IPS-20b (cell line): ENCODE results near the gene ARHGAP26.

Experiments used
- H3K27ac ChIP-seq: one replicate; pipeline ENCODE4 v1.5.1; 2013; ENCODE audit warnings: low read length
- H3K27me3 ChIP-seq: 2 replicates; pipeline ENCODE4 v1.6.1; 2013; ENCODE audit warnings: mild to moderate bottlenecking, low read length, inconsistent platforms; ENCODE audit not compliant: insufficient read depth
- H3K36me3 ChIP-seq: 2 replicates; pipeline ENCODE4 v1.6.1; 2013; ENCODE audit warnings: low read depth, mild to moderate bottlenecking, inconsistent platforms, low read length, moderate library complexity; ENCODE audit not compliant: insufficient read depth
- H3K4me1 ChIP-seq: 2 replicates; pipeline ENCODE4 v1.6.1; 2013; ENCODE audit warnings: mild to moderate bottlenecking, control low read depth, inconsistent platforms, low read length, moderate library complexity; ENCODE audit not compliant: insufficient read depth
- H3K4me3 ChIP-seq: 2 replicates; pipeline ENCODE4 v1.5.1; 2013; ENCODE audit warnings: mild to moderate bottlenecking, low read length, inconsistent platforms
- H3K9ac ChIP-seq: 2 replicates; pipeline ENCODE4 v1.6.1; 2013; ENCODE audit warnings: low read depth, mild to moderate bottlenecking, inconsistent platforms, low read length, moderate library complexity
- H3K9me3 ChIP-seq: 2 replicates; pipeline ENCODE4 v1.6.1; 2013; ENCODE audit warnings: mild to moderate bottlenecking, low read depth, low read length, inconsistent platforms; ENCODE audit not compliant: insufficient read depth

The ARHGAP26 gene

GRCh38 chr5:142896325-142897007 is 126.3 kb downstream of the ARHGAP26 start:
- Histone ChIP-seq H3K27me3 (no peaks in the 10 kb centered on the region), H3K36me3 (peaks cover 10% of the 10 kb centered on the region; the same call in 1 of the 2 replicates), H3K4me1 (peaks cover 38% of the 10 kb centered on the region; the same call in 1 of the 2 replicates), H3K27ac (peak overlapping the region; percentile 54), H3K9me3 (no peaks in the 10 kb centered on the region), H3K4me3 (peak overlapping the region; percentile 1; the same call in 1 of the 2 replicates), H3K9ac (peak overlapping the region; percentile 66; the same call in 1 of the 2 replicates)

DNA sequence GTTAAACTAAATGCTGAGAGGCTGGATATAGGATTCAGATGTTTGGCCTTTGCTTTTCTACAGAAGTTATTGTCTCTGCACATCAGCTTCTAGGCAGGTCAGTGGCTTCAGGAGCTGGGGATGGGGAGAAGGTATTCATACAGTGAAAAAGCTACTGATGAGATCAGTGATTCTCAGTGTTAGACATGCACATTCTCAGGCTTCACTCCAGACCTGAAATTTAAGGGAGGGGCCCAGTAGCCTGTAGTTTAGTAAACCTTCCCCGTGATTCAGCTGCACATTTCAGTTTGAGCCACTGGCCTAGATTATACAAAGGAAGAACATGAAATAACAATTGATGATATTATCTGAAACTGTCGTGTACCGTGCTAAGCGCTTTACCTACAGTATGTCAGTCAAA is 127.2 kb downstream of the ARHGAP26 start:
- H3K27ac ChIP-seq: peak overlapping the region; percentile 54
- H3K9ac ChIP-seq: peak overlapping the region; percentile 66; the same call in 1 of the 2 replicates

DNA sequence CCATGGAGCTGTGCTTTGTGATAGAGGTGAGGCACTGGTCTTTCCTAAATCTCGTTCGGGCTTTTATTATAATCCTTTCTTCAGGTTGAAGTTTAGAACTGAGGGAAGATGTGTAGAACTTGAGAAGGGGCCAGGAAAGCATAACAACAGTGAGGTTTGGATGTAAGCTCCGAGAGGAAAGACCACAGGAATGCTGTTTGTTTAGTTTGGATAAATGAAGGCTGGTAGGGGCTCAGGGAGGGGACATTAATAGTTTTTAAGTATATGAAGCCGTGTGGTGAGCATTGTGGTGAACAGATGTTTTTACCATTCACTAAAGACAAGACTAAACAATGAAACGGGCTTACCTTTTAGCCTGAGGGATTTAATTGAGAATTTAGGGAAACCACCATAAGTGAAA is 130.8 kb downstream of the ARHGAP26 start:
- Histone ChIP-seq H3K27me3 (no peaks in the 10 kb centered on the region), H3K9ac (no peak overlapping the region), H3K4me3 (no peak overlapping the region), H3K36me3 (peaks cover 17% of the 10 kb centered on the region; the same call in 1 of the 2 replicates), H3K27ac (peak overlapping the region; percentile 20), H3K9me3 (no peaks in the 10 kb centered on the region), H3K4me1 (peaks cover 34% of the 10 kb centered on the region; the same call in 1 of the 2 replicates)

More for the DNA sequence above, 127.2 kb downstream of the ARHGAP26 start:
- H3K27me3 ChIP-seq: no peaks in the 10 kb centered on the region
- peaks cover 12% of the 10 kb centered on the region; the same call in 1 of the 2 replicates for H3K36me3 ChIP-seq
- H3K4me1 ChIP-seq: peaks cover 38% of the 10 kb centered on the region; the same call in 1 of the 2 replicates
- no peaks in the 10 kb centered on the region for H3K9me3 ChIP-seq
- H3K4me3 ChIP-seq: no peak overlapping the region

GRCh38 chr5:142901476-142902185 is 131.5 kb downstream of the ARHGAP26 start:
- no peaks in the 10 kb centered on the region for H3K9me3 ChIP-seq
- no peak overlapping the region for H3K9ac ChIP-seq
- H3K4me1 ChIP-seq: peaks cover 30% of the 10 kb centered on the region; the same call in 1 of the 2 replicates
- H3K36me3 ChIP-seq: peaks cover 22% of the 10 kb centered on the region; the same call in 1 of the 2 replicates
- no peak overlapping the region for H3K4me3 ChIP-seq
- H3K27me3 ChIP-seq: no peaks in the 10 kb centered on the region
- no peak overlapping the region for H3K27ac ChIP-seq

DNA sequence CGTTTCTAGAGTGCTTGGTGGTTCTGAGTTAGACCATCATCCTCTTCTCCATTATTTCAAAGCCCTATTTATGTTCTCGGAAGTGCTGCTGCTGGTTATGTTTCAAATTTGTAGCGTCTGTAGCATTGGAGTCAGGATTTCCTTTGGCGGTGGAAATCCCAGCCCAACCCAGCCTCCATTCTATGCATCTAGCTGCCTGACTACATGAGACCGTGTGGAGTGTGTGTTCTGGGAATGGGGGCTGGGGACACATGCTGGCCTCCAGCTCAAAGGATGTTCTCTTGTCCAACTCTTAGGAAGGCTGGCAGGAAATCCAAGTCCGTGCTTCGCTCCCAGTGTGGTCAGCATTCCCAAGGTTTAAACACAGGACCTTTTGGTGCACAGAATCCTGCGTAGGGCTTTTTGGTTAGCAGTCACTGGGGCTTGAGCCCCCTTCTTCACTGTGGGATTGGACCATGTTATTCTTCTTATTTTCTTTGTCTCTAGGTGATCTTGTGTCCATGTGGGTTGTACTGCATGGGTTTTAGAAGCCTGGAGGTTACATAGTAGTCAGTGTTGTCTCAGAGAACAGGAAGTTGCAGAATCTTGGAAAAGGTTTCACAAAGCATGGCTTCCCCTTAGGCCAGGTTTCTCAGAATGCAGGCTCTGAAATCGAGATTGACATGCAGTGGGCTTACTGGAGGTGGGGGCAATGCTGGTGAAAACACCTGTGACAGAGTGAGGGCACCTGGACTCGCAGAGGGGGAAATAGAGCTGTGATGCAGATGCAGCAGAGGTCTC is 132.2 kb downstream of the ARHGAP26 start:
- Histone ChIP-seq H3K36me3 (peaks cover 29% of the 10 kb centered on the region; the same call in 1 of the 2 replicates), H3K27me3 (no peaks in the 10 kb centered on the region), H3K4me1 (peaks cover 22% of the 10 kb centered on the region; the same call in 1 of the 2 replicates), H3K27ac (no peak overlapping the region), H3K9ac (no peak overlapping the region), H3K4me3 (no peak overlapping the region), H3K9me3 (no peaks in the 10 kb centered on the region)

- H3K27ac ChIP-seq: no peak overlapping the region
- H3K4me3 ChIP-seq: no peak overlapping the region
- no peak overlapping the region for H3K9ac ChIP-seq
- H3K9me3 ChIP-seq: no peaks in the 10 kb centered on the region
- H3K4me1 ChIP-seq: peaks cover 19% of the 10 kb centered on the region; the same call in 1 of the 2 replicates
- H3K36me3 ChIP-seq: peaks cover 32% of the 10 kb centered on the region; the same call in 1 of the 2 replicates
- no peaks in the 10 kb centered on the region for H3K27me3 ChIP-seq
Measured at GRCh38 chr5:142904416-142904815, 134.2 kb downstream of the ARHGAP26 start.

- no peak overlapping the region for H3K4me3 ChIP-seq
- no peak overlapping the region for H3K27ac ChIP-seq
- no peaks in the 10 kb centered on the region for H3K9me3 ChIP-seq
- H3K4me1 ChIP-seq: peaks cover 12% of the 10 kb centered on the region; the same call in 1 of the 2 replicates
- no peaks in the 10 kb centered on the region for H3K27me3 ChIP-seq
- peaks cover 32% of the 10 kb centered on the region; the same call in 1 of the 2 replicates for H3K36me3 ChIP-seq
- no peak overlapping the region for H3K9ac ChIP-seq
Measured at GRCh38 chr5:142905348-142905747, 135.2 kb downstream of the ARHGAP26 start.

DNA sequence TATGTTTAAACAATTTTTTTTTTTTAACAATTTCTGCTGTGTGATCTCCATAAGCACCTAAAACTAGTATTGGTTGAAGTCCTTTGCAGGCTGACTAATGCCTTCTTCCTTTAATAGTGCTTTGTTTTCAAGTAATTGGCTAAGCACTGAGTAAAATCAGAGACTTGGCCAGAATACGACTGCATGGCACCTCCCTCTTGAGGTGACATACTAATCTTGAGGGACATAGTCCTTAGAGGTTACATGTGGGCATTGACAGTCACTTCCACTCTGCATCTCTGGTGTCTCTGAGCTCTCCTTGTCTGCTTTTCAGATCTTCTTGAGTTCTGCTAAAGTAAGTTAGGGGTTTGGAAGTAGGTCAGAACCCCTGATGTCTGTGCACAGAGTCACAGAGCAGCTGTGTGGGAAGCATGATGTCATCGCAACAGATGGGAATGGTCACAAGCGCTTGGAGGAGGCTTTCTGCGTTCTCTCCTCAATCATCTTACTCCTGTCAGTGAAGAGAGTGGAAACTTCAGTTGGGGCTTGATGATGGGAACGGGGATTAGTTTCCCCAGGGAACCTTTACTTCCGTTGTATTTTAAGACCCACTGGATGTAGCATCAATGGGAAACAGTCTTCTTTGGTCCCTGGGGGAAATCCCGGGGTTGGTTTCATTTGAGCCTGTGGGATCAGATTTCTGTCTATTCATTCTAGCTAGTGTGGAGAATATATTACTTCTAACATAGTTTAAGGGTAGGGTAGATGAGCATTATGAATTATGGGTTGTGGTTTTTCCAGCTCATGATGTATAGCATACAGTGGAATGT is 136.9 kb downstream of the ARHGAP26 start:
- Histone ChIP-seq H3K27ac (no peak overlapping the region), H3K9ac (no peak overlapping the region), H3K4me3 (no peak overlapping the region), H3K36me3 (peaks cover 41% of the 10 kb centered on the region; the same call in 1 of the 2 replicates), H3K9me3 (no peaks in the 10 kb centered on the region), H3K27me3 (no peaks in the 10 kb centered on the region), H3K4me1 (peaks cover 7% of the 10 kb centered on the region; the same call in 1 of the 2 replicates)

DNA sequence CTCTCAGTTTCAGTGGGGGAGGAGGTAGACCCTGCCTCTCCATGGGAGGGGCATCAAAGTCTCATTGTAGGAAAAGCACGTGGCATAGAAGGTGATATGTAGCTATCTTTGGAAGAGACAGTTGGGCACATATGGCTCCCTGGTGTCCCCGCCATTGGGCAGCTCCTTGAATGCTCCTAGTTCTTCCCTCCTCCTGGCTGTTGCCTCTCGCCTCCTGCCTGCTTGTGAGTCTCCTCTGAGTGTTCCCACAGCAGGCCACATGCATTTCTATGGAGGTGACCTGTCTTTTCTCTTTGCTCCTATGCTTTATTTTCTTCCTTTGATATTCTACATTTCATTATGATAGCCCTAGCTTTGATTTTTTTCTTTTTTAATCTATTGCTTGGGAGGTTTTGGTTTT is 138.5 kb downstream of the ARHGAP26 start:
- no peaks in the 10 kb centered on the region for H3K27me3 ChIP-seq
- peaks cover 34% of the 10 kb centered on the region; the same call in 1 of the 2 replicates for H3K36me3 ChIP-seq
- no peak overlapping the region for H3K27ac ChIP-seq
- no peaks in the 10 kb centered on the region for H3K9me3 ChIP-seq
- H3K4me1 ChIP-seq: peaks cover 7% of the 10 kb centered on the region; the same call in 1 of the 2 replicates
- H3K9ac ChIP-seq: no peak overlapping the region
- no peak overlapping the region for H3K4me3 ChIP-seq

DNA sequence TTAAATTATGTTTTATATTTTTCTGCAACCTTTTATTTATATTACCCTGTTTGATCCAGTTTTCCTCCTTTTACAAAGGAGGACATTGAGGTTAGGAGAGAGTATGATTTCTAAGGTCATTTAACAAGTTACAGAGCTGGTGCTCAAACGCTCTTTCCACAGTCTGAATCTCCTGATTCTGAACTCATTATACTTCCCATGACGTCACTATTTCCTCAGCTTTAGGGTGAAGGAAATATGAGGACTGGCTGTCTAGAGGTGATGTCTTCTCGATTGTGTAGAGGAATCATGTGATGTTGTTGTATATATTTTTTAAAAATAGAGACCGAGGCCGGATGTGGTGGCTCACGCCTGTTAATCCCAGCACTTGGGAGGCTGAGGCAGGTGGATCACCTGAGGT is 140.0 kb downstream of the ARHGAP26 start:
- Histone ChIP-seq H3K27ac (no peak overlapping the region), H3K27me3 (no peaks in the 10 kb centered on the region), H3K36me3 (peaks cover 29% of the 10 kb centered on the region; the same call in 1 of the 2 replicates), H3K9ac (no peak overlapping the region), H3K4me1 (peaks cover 7% of the 10 kb centered on the region; the same call in 1 of the 2 replicates), H3K9me3 (no peaks in the 10 kb centered on the region), H3K4me3 (no peak overlapping the region)
